CD4-positive, alpha-beta T cell treated with Interleukin-15 for 4 hours (primary cell): ENCODE measurements around the gene CHN2.

Experiments
- DNase-seq: peaks from one replicate; pipeline ENCODE4 v3.0.0-alpha.2; 2020; ENCODE audit warnings: low spot score

CHN2 gene

GRCh38 chr7:29194594-29195427 is at the start of gene CHN2:
Gene CHN2, plus strand, starts transcription at chr7:29194775.
- peak; percentile 41 for DNase-seq

- no peak for DNase-seq
These were observed 49.0 kb upstream of the CHN2 start for GRCh38 chr7:29145553-29146056.

GRCh38 chr7:29146057-29146706 is 48.4 kb upstream of the CHN2 start, which contains the start of gene CPVL:
Gene CPVL, minus strand, starts transcription at chr7:29146537. Its CDS starts 25,476 bp downstream, at chr7:29121061.
- no peak for DNase-seq

DNA sequence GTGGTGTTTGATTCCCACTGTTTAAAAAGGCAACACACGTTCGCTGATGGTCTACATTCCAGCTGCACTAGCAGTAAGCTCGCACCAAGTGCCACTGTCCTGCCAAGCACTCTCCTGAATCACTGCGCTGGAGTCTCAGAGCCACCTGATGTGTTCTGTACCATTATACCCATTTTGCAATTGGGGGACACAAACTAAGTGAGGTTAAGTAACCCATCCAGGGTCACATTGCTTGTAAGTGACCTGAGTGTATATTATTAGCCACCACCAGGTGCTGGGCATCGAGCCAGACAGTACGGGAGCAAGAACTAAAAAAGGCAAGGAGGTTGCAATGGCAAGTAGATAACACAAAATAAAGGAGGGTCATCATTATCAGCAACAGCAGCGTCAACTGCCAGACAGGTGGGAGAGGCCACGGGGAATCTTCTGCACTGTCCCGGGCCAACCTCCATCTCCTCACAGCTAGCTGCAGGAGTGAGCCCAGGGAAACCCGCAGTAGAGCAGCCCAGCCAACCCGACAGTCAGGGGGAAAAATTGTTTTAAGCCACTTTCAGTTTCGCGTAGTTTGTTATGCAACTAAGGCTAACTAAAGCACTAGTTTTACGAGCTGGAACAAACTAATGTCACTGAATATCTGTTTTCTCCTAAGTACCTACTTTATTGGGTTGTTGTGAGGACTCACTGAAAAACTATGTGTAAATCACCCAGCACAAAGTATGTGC is 47.5 kb upstream of the CHN2 start:
- DNase-seq: no peak

DNA sequence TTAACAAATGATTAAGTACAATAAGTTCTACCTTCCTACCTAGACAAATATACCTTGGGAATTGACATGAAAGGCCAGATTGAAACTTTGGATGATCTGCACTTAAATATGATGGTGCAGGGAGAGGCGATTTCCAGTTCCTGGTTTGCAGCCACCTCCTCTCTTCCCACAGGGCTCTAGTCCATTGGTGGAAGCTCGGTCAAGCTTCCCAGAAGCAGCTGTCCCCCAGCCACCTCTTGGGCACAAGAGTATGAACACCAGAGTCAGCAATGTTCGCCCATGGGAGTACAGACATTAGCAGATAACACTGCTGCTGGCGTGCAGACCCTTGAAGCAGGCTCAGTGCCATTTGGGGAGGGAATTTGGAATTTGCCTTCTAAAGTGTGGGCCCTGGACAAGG is 46.8 kb upstream of the CHN2 start:
- no peak for DNase-seq

GRCh38 chr7:29149036-29149435 is 45.5 kb upstream of the CHN2 start:
- no peak for DNase-seq

- no peak for DNase-seq
These were observed 43.7 kb upstream of the CHN2 start for GRCh38 chr7:29150856-29151255.

DNA sequence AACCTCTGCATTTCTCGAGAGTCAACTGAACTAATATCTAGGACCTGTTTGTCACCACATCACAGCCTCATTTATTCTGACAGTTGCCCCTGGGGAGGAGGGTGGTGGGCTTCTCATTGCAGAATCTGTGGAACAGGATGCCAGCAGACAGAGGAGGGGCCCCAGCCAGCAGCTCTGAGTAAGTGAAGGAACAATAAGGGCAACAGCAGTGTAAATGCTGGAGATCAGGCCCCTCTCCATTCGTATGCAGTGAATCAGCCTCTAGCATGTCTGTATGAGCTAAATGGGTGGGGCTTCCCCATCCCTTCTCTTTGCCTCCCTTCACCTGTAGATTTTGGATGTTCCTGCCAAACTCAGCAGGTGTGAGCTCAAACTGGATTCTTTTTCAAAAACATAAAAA is 40.5 kb upstream of the CHN2 start:
- DNase-seq: no peak

DNA sequence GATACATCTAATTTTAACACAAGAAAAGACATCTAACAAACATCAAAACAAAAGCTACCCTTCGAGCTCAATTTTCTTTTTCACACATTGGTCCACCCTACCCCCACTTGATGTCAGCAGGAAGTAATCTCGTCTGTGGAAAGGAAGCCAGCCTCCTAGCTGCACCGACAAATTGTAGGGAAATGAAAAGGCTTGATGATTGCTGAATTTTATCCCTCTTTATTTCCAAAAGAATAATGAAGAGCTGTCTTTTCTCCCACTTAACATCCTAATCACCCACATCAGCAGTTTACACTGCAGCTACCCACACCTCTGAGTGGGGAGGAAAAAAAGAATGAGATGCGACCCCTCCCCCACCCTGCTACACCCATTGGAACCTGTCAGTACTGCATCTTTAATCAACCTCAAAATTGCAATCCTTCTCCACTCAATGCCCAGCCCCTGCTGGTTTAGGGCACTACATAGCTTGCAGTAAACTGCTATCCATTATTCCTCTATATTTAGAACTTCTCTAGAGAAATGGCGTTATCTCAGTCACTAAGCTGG is 37.6 kb upstream of the CHN2 start:
- no peak for DNase-seq

DNA sequence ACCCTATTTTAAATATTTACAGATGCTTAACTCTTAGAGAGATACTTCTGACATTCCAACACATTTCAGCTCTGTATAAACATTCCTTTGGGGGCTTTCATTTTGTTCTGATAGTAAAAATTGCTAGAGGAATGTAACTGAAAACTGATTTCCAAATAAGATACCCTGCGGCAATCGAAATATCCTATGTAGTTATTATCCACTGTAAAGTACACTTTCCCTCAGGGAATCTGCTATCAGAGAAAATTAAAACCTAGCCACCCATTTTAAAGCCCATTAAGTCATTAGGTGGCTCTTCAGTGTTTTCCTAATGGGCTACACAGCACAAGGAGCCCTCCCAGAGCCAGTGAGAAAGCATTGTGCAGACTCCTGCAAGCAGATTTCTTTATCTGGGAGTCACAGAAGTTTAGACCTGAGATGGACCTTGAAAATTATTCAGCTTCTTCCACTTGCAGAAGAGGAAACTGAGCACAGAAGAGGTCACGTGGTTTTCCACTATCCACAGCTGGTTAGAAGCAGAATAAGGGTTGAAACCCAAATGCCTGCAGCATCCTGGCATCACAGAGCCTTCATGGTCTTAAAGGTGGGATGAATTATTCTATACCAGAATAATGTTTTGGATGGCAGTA is 35.7 kb upstream of the CHN2 start:
- no peak for DNase-seq

- no peak for DNase-seq
These were observed 34.5 kb upstream of the CHN2 start for GRCh38 chr7:29160080-29160479.

- DNase-seq: no peak
These were observed 33.3 kb upstream of the CHN2 start for GRCh38 chr7:29161231-29161630.

DNA sequence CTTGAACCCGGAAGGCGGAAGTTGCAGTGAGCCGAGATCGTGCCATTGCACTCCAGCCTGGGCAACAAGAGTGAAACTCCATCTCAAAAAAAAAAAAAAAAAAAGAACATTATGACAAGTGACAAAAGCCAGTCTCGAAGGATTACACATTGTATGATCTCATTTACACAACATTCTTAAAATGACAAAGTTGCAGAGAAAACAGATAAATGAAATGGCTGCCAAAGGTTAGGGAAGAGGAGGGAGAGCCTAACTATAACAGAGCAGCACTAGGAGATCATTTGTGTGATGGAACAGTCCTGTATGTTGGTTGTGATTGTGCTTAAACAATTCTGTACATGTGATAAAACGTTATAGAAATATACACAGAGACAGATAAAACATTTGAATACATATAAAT is 32.0 kb upstream of the CHN2 start:
- DNase-seq: no peak

GRCh38 chr7:29163854-29164253 is 30.7 kb upstream of the CHN2 start:
- no peak for DNase-seq

DNA sequence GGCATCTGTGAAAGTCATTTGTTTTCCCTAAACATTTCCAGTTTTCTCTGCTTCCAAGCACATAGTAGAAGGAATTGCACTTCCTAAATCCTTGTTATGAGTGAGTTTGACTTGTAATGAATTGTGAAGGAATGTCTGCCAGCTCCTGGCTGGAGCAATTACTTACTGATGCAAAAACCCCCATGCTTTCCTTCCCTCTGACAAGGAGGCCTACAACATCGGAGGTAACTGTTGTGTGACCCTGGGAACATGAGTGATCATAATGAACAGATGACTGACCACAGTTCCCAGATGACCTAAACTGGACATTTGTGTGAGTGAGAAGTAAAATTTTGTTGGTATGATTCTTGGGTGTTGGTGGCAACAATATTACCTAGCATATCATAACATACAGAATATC is 26.9 kb upstream of the CHN2 start:
- DNase-seq: no peak

GRCh38 chr7:29170781-29171180 is 23.8 kb upstream of the CHN2 start:
- DNase-seq: no peak

DNA sequence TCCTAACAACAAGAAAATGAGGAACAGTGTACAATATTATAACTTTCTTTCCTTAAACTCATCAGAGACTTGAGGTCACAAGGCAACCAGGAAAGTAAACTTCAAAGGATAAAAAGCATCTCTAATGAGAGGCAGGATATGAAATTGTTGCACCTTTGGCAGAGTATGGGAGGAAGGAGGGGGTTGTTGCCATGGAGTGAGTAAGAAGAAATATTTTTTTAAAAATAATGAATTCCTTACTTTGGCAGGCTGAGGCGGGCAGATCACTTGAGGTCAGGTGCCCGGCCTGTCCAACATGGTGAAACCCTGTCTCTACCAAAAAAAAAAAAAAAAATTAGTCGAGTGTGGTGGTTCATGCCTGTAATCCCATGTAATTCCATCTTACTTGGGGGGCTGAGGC is 21.1 kb upstream of the CHN2 start:
- no peak for DNase-seq

DNA sequence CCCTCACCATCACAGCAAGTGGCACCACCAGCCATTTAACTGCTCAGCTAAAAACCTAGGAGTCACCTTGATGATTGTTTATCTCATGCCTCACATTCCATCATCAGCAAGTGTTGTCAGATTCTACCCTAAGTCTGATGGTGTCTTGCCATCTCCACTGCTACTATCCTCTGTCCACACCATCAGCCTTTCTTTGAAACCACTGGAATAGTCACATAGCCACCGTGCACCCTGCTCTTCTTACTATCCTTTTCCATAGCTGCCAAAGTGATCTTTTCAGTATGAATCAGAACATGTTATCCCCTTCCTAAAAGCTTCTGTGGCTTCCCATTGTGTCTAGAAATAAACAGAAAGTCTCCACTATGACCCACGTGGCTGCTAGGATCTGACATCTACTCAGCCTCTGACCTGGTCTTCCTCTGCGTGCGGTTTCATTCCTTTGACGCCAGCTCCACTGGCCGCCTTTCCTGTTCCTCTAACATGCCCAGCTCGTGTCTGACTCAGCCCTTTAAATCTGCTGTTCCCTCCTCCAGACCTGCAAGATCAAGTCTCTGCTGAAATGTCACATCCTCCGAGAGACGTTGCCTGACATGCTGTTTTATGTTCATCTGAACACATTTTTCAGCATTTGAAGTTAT is 16.5 kb upstream of the CHN2 start:
- DNase-seq: peak; percentile 7

DNA sequence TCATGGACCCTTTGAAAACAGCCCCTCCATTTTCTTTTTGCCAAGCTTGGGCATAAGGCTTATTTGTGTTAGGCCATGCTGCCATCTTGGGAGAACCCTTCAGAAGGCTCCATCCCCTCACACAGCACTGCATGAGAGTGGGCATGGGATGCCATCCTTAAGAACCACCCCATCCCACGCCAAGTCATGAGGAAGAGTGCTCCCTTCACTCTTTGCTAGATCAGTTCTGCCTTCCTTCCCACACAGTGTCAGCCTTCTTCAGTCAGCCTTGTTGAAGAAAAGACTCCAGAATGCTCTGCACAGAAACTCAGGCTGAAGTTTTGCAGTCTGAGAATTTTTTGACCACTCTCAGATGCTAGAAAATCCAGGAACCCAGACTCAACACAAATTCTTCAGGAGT is 15.5 kb upstream of the CHN2 start:
- DNase-seq: no peak

DNA sequence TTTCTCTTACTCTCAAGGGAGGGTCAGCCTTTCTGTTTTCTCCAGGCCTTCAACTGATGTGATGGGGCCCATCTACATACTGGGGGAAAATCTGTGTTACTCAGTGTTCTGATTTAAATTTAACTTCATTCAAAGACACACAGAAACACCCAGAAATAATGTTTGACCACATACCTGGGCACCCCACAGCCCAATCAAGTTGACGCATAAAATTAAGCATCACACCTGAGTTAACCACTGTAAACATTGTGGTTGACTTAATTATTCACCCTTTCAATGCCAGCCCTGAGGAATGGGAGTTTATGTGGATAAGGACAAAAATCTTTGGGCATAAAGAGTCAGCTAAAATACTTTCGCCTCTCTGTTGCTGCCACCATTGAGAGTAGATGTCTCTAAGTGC is 10.0 kb upstream of the CHN2 start:
- no peak for DNase-seq

- DNase-seq: no peak
These were observed 9.0 kb upstream of the CHN2 start for GRCh38 chr7:29185613-29186012.
